GM12878 (cell line): ENCODE results near the gene TCF4. TPM values are rescaled to one million over a fixed set of nuclear protein-coding genes. Genes with fewer than 3 reads are reported as not detected.

Source experiments
- ATAC-seq: fragments of 200-7000 bp; cut with Tn5 transposase; 3 replicates; pipeline ENCODE4 v1.9.1; 2020; ENCODE audit warnings: mild to moderate bottlenecking, moderate library complexity
- BruUV-seq: library from RNA; stranded (reverse); fragments of 400-500 nt; replicated peaks from 2 replicates; lab custom pipeline; 2021; lab: Mats Ljungman, UMichigan
- CTCF ChIA-PET: fragments of 300-600 bp; sonication (Branson Sonifier 250); formaldehyde crosslinking; extraction: SDS; loops from one replicate; lab custom pipeline; 2021; ENCODE audit warnings: inconsistent platforms; lab: Yijun Ruan, JAX
- POLR2A ChIA-PET: fragments of 350-600 bp; formaldehyde crosslinking; extraction: SDS; loops from one replicate; lab custom pipeline; 2021; ENCODE audit warnings: inconsistent platforms; lab: Charles Lee
- RAD21 ChIA-PET: fragments of 300-600 bp; sonication (Branson Sonifier 250); formaldehyde crosslinking; loops from one replicate; lab custom pipeline; 2023; ENCODE audit warnings: antibody characterized with exemption; ENCODE audit not compliant: unreplicated experiment; lab: Charles Lee
- SMC1A ChIA-PET: fragments of 300-600 bp; sonication (Branson Sonifier 250); formaldehyde crosslinking; loops from one replicate; lab custom pipeline; 2023; ENCODE audit not compliant: unreplicated experiment, uncharacterized antibody; lab: Charles Lee
- DNase-seq: peaks from one replicate; pipeline ENCODE4 v3.0.0-alpha.2; 2011; ENCODE audit warnings: low read depth, low spot score
- FAIRE-seq: peaks from 3 replicates; lab custom pipeline; 2011; peaks lifted over from hg19 to GRCh38; lab: Jason Lieb, UNC
- H2AFZ ChIP-seq: 2 replicates; pipeline ENCODE4 v1.6.0; 2011; ENCODE audit warnings: low read depth, low read length, control low read depth; ENCODE audit not compliant: control insufficient read depth
- H3K27ac ChIP-seq: 2 replicates; pipeline ENCODE4 v1.5.1; 2011; ENCODE audit warnings: control low read depth; ENCODE audit not compliant: control insufficient read depth, insufficient read depth
- H3K27me3 ChIP-seq, 2 experiments: replicated peaks in 1 of 2; 2 replicates each; pipeline versions ENCODE4 v1.6.0 to v1.6.1; 2011; ENCODE audit warnings: low read length in 1 of 2; ENCODE audit not compliant: control insufficient read depth in 2 of 2, insufficient read depth in 2 of 2
- H3K36me3 ChIP-seq, 2 experiments: 2 replicates each; pipeline ENCODE4 v1.5.1; 2011; ENCODE audit warnings: low read length in 1 of 2; ENCODE audit not compliant: control insufficient read depth in 2 of 2, insufficient read depth in 2 of 2
- H3K4me1 ChIP-seq: 2 replicates; pipeline ENCODE4 v1.6.1; 2011; ENCODE audit warnings: mild to moderate bottlenecking, low read length, moderate library complexity, mixed read lengths; ENCODE audit not compliant: control insufficient read depth, insufficient read depth
- H3K4me2 ChIP-seq: 2 replicates; pipeline ENCODE4 v1.6.0; 2011; ENCODE audit warnings: control low read depth; ENCODE audit not compliant: control insufficient read depth, insufficient read depth
- H3K4me3 ChIP-seq: fragments of 200-600 bp; sonication (generic); 2 replicates; pipeline ENCODE4 v1.5.1; 2016
- H3K79me2 ChIP-seq: 2 replicates; pipeline ENCODE4 v1.6.0; 2011; ENCODE audit warnings: low read length; ENCODE audit not compliant: control insufficient read depth, insufficient read depth
- H3K9ac ChIP-seq: 2 replicates; pipeline ENCODE4 v1.8.0; 2011; ENCODE audit warnings: low read length, control low read depth, mixed read lengths; ENCODE audit not compliant: control insufficient read depth, insufficient read depth
- H3K9me3 ChIP-seq: replicated peaks from 3 replicates; pipeline ENCODE4 v1.5.1; 2011; ENCODE audit warnings: mild to moderate bottlenecking, low read length; ENCODE audit not compliant: control insufficient read depth, insufficient read depth
- H4K20me1 ChIP-seq: 2 replicates; pipeline ENCODE4 v1.6.0; 2011; ENCODE audit not compliant: control insufficient read depth, insufficient read depth
- ASH2L ChIP-seq: fragments of 300-600, 200-600 bp; sonication (generic); IDR thresholded peaks from 2 replicates; pipeline ENCODE4 v1.6.1; 2017; ENCODE audit warnings: low read depth, mild to moderate bottlenecking, borderline replicate concordance
- ATF3 ChIP-seq: IDR thresholded peaks from 2 replicates; pipeline ENCODE4 v1.6.1; 2011; ENCODE audit warnings: low read depth, mild to moderate bottlenecking, low read length, moderate library complexity, borderline replicate concordance; ENCODE audit errors: extremely low read depth
- E2F4 ChIP-seq: IDR thresholded peaks from 2 replicates; pipeline ENCODE4 v1.6.1; 2012; ENCODE audit warnings: low read depth, low read length, improper control_type of control experiment
- FOS ChIP-seq: IDR thresholded peaks from 3 replicates; pipeline ENCODE4 v1.6.1; 2011; ENCODE audit warnings: borderline replicate concordance; ENCODE audit not compliant: insufficient read length; ENCODE audit errors: extremely low read depth
- HDAC6 ChIP-seq: fragments of 200-600 bp; sonication (generic); IDR thresholded peaks from one replicate; pipeline ENCODE4 v1.8.0; 2017; ENCODE audit warnings: antibody characterized with exemption; ENCODE audit not compliant: unreplicated experiment
- MTA3 ChIP-seq: IDR thresholded peaks from 2 replicates; pipeline ENCODE4 v1.6.1; 2012; ENCODE audit warnings: low read length, inconsistent platforms, borderline replicate concordance
- RB1 ChIP-seq: fragments of 450-650 bp; formaldehyde crosslinking; IDR thresholded peaks from 2 replicates; pipeline ENCODE4 v1.6.1; 2017; ENCODE audit warnings: mild to moderate bottlenecking, borderline replicate concordance
- SRF ChIP-seq, 2 experiments: IDR thresholded peaks; 2 replicates each; pipeline ENCODE4 v1.6.1; 2011; ENCODE audit warnings: low read depth in 2 of 2, low read length in 2 of 2, mild to moderate bottlenecking in 1 of 2, moderate library complexity in 1 of 2
- ZBED1 ChIP-seq: IDR thresholded peaks from 2 replicates; pipeline ENCODE4 v1.6.1; 2016; ENCODE audit warnings: borderline replicate concordance
- WGBS: methylation state at CpG from one replicate; pipeline ENCODE4 v1.1.6; 2016; ENCODE audit warnings: low lambda C conversion rate; ENCODE audit not compliant: insufficient replicate concordance, insufficient coverage; ENCODE audit errors: missing lambda C conversion rate; 5-methylcytosine and 5-hydroxymethylcytosine counted together
- in situ Hi-C: fragments of 300-500 bp; cut with MboI; formaldehyde crosslinking; loops from 9 replicates; pipeline ENCODE4 v1.14.3; 2018; ENCODE audit warnings: mixed read lengths
- intact Hi-C: fragments of 100-400 bp; cut with micrococcal nuclease; formaldehyde crosslinking; loops from one replicate; pipeline ENCODE4 v1.14.2; 2022; ENCODE audit not compliant: unreplicated experiment
- polyA plus RNA-seq, 11 experiments: library from polyadenylated mRNA; depleted of rRNA in 4 of 11; unstranded in 6 of 11; stranded (reverse) in 5 of 11; fragments of >200 nt; fragmentation: Nextera tagmentation in 4 of 11; fragmentation: Illumina TruSeq in 1 of 11; extraction: Ambion mirVana in 4 of 11; extraction: Trizol in 1 of 11; gene quantifications; 1 replicate in 1 of 11; 2 replicates in 10 of 11; pipeline versions ENCODE4 v1.2.1 to v1.2.3, GENCODE V29; 2011 to 2016; ENCODE audit warnings: inconsistent platforms in 2 of 11, missing spikeins in 2 of 11, low read depth in 1 of 11
- total RNA-seq, 4 experiments: library from RNA; depleted of rRNA in 3 of 4; stranded (reverse); fragments of >200 nt in 3 of 4; fragmentation: Illumina TruSeq in 1 of 4; extraction: Trizol in 1 of 4; gene quantifications; 2 replicates each; pipeline versions ENCODE4 v1.2.1 to v1.2.3, GENCODE V29; 2013 to 2021
- TF ChIP-seq, protein P1 (sequence below): fragments of 450-650 bp; formaldehyde crosslinking; IDR thresholded peaks from 2 replicates; pipeline ENCODE4 v1.5.0; 2022; ENCODE audit warnings: mild to moderate bottlenecking, missing genetic modification characterization
- TF ChIP-seq, protein P2 (sequence below): fragments of 450-650 bp; IDR thresholded peaks from 2 replicates; pipeline ENCODE4 v1.6.1; 2016; ENCODE audit warnings: mild to moderate bottlenecking, moderate library complexity, borderline replicate concordance

Gene TCF4
- total and polyA plus RNA-seq, 10 of the 15 experiments (the other 5 are each of a cell fraction or from before 2014, with no cell fraction given) = 15.2 to 94.0 (median 31.5) TPM

GRCh38 chr18:55339990-55340389 is 248.0 kb downstream of the TCF4 start:
- Histone ChIP-seq H3K4me1 (no peaks in the 10 kb centered on the region), H3K4me2 (no peak overlapping the region), H3K9me3 (no peaks in the 10 kb centered on the region), H3K36me3 (no peaks in the 10 kb centered on the region), H3K4me3 (no peak overlapping the region), H4K20me1 (no peaks in the 10 kb centered on the region), H2AFZ (no peak overlapping the region), H3K79me2 (no peaks in the 10 kb centered on the region), H3K9ac (no peak overlapping the region), H3K27ac (no peak overlapping the region), H3K27me3 (peaks cover 1 to 3% of the 10 kb centered on the region in 2 experiments; a peak in 2 of 4 replicates)
- no peak for ATAC-seq
- RAD21 ChIA-PET = interaction anchor here (1.1 kb wide), 1 partner anchor 105 kb away, joined by 3 read pairs; no protein-coding TSS in a partner anchor
- CTCF ChIA-PET = interaction anchor here (6.5 kb wide), 1 partner anchor 106 kb away, joined by 54 read pairs; no protein-coding TSS in a partner anchor
- no peak for DNase-seq
- BruUV-seq = no TSS peak
- no peak for FAIRE-seq
- in situ Hi-C loops (loop anchor here (10.0 kb wide), 1 partner anchor 1235 kb away; no protein-coding TSS in a partner anchor), intact Hi-C loops (loop anchor here (5.0 to 10.0 kb wide), 2 partner anchors 145 to 1237 kb away; no protein-coding TSS in a partner anchor)
- SMC1A ChIA-PET = interaction anchor here (0.7 to 6.2 kb wide), 4 partner anchors 9 to 105 kb away, joined by 3 to 36 read pairs (median 4); no protein-coding TSS in a partner anchor
- WGBS = 83% methylated on average over 7 of the region's 7 CpGs
- POLR2A ChIA-PET = interaction anchor here (0.6 kb wide), 1 partner anchor 95 kb away, joined by 3 read pairs; no protein-coding TSS in a partner anchor
- TF ChIP-seq, protein P1, sequence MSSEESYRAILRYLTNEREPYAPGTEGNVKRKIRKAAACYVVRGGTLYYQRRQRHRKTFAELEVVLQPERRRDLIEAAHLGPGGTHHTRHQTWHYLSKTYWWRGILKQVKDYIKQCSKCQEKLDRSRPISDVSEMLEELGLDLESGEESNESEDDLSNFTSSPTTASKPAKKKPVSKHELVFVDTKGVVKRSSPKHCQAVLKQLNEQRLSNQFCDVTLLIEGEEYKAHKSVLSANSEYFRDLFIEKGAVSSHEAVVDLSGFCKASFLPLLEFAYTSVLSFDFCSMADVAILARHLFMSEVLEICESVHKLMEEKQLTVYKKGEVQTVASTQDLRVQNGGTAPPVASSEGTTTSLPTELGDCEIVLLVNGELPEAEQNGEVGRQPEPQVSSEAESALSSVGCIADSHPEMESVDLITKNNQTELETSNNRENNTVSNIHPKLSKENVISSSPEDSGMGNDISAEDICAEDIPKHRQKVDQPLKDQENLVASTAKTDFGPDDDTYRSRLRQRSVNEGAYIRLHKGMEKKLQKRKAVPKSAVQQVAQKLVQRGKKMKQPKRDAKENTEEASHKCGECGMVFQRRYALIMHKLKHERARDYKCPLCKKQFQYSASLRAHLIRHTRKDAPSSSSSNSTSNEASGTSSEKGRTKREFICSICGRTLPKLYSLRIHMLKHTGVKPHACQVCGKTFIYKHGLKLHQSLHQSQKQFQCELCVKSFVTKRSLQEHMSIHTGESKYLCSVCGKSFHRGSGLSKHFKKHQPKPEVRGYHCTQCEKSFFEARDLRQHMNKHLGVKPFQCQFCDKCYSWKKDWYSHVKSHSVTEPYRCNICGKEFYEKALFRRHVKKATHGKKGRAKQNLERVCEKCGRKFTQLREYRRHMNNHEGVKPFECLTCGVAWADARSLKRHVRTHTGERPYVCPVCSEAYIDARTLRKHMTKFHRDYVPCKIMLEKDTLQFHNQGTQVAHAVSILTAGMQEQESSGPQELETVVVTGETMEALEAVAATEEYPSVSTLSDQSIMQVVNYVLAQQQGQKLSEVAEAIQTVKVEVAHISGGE (CRISPR knock-in tag) = no peak
- TF ChIP-seq ASH2L = no peak
- no peak for TF ChIP-seq E2F4
- TF ChIP-seq HDAC6 = no peak
- TF ChIP-seq RB1 = no peak
- no peak for TF ChIP-seq MTA3
- TF ChIP-seq FOS = no peak
- TF ChIP-seq ZBED1 = no peak
- no peak for TF ChIP-seq SRF (IDR thresholded peaks at IDR 0.05; ENCODE audit: low read depth in 2 of 2, low read length in 2 of 2)
- TF ChIP-seq, protein P2, sequence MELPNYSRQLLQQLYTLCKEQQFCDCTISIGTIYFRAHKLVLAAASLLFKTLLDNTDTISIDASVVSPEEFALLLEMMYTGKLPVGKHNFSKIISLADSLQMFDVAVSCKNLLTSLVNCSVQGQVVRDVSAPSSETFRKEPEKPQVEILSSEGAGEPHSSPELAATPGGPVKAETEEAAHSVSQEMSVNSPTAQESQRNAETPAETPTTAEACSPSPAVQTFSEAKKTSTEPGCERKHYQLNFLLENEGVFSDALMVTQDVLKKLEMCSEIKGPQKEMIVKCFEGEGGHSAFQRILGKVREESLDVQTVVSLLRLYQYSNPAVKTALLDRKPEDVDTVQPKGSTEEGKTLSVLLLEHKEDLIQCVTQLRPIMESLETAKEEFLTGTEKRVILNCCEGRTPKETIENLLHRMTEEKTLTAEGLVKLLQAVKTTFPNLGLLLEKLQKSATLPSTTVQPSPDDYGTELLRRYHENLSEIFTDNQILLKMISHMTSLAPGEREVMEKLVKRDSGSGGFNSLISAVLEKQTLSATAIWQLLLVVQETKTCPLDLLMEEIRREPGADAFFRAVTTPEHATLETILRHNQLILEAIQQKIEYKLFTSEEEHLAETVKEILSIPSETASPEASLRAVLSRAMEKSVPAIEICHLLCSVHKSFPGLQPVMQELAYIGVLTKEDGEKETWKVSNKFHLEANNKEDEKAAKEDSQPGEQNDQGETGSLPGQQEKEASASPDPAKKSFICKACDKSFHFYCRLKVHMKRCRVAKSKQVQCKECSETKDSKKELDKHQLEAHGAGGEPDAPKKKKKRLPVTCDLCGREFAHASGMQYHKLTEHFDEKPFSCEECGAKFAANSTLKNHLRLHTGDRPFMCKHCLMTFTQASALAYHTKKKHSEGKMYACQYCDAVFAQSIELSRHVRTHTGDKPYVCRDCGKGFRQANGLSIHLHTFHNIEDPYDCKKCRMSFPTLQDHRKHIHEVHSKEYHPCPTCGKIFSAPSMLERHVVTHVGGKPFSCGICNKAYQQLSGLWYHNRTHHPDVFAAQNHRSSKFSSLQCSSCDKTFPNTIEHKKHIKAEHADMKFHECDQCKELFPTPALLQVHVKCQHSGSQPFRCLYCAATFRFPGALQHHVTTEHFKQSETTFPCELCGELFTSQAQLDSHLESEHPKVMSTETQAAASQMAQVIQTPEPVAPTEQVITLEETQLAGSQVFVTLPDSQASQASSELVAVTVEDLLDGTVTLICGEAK = no peak
- TF ChIP-seq ATF3 = no peak
